ENCODE measurements around the gene SEZ6. TPM values are rescaled to one million over a fixed set of nuclear protein-coding genes. Genes with fewer than 3 reads are reported as not detected.
A peak's percentile ranks its signal among the peaks of the same experiment; 100 is the strongest.
"Not testable (repeated sequence)": the region's sequence is repeated elsewhere in the genome, so short reads cannot be mapped to it uniquely, and the experiment has no call there.

Gene SEZ6
- total RNA-seq, 2 donors from 2014 or later, result not detected

DNA sequence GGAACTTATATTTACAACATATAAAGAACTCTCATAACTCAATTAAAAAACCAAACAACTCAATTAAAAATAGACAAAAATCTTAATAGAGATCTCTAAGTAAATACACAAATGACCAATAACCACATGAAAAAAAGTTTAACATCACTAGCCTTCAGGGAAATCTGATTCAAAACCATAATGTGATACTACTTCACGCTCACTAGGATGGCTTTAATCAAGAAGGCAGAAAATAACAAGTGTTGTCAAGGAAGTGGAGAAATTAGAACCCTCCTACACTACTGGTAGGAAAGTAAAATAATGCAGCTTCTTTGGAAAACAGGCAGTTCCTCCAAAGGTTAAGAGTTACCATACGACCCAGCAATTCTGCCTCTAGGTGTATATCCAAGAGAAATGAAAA lies 62.9 kb downstream of the SEZ6 start:
- no peaks in the 10 kb centered on the region for H3K9me3 Mint-ChIP-seq
- no peak for ATAC-seq (replicated peaks)
- peak overlapping the region; percentile 28 for H3K27ac Mint-ChIP-seq
- no peaks in the 10 kb centered on the region for H3K27me3 Mint-ChIP-seq
- peaks cover 50% of the 10 kb centered on the region for H3K4me1 Mint-ChIP-seq
- no peak overlapping the region for H3K4me3 Mint-ChIP-seq
- H3K36me3 Mint-ChIP-seq (ENCODE audit: low read depth), result peaks cover 90% of the 10 kb centered on the region

DNA sequence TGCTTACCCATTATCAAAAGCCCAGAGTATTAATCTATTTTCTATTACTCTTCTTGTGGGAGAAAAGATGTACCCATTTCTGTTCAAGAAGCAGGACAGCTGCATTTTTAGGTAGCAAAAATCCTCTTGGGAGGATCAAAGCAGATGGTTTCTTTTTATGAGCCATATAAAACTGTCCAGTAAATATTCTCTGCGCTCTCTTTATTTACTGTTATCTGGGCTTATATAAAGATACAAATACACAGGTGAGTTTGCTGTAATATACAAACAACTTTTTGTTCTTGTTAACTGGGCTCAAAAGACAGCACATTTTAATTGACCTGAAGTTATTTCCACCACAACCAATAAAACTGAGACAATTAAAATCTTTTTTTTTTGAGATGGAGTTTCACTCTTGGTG lies 64.6 kb downstream of the SEZ6 start:
- Mint-ChIP-seq H3K4me1 (peaks cover 44% of the 10 kb centered on the region), H3K36me3 (ENCODE audit: low read depth) (peaks cover 86% of the 10 kb centered on the region), H3K27ac (peak overlapping the region; percentile 62), H3K27me3 (no peaks in the 10 kb centered on the region), H3K4me3 (no peak overlapping the region), H3K9me3 (no peaks in the 10 kb centered on the region)
- ATAC-seq (replicated peaks), result no peak

GRCh38 chr17:28940675-28941074 lies 65.2 kb downstream of the SEZ6 start:
- Mint-ChIP-seq H3K9me3 (no peaks in the 10 kb centered on the region), H3K4me3 (peak overlapping the region; percentile 59), H3K4me1 (peaks cover 45% of the 10 kb centered on the region), H3K36me3 (ENCODE audit: low read depth) (peaks cover 86% of the 10 kb centered on the region), H3K27me3 (no peaks in the 10 kb centered on the region), H3K27ac (peak overlapping the region; percentile 6)
- ATAC-seq (replicated peaks), result no peak

DNA sequence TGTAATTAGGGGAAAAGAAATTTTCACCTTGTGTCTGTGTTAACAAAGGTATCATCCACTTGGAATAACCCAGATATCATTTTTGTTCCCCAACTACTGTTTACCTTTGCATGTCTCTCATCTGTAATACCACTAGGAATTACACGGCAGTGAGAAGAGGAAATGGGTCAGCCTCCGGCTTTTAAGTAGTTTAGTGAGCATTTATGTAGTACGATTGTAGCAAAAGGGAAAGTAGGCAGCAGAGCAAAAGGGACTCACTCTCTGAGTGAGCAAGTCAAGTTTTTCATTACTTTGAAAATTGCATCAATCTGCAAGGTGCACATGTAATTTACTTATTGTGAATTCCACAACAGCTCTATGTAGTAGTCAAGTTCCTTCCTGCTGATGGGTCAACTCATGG lies 65.7 kb downstream of the SEZ6 start:
- peak overlapping the region; percentile 6 for H3K27ac Mint-ChIP-seq
- peaks cover 43% of the 10 kb centered on the region for H3K4me1 Mint-ChIP-seq
- H3K4me3 Mint-ChIP-seq, result peak overlapping the region; percentile 59
- peak; percentile 79 for ATAC-seq (replicated peaks)
- no peaks in the 10 kb centered on the region for H3K27me3 Mint-ChIP-seq
- peaks cover 84% of the 10 kb centered on the region for H3K36me3 Mint-ChIP-seq (ENCODE audit: low read depth)
- H3K9me3 Mint-ChIP-seq, result no peaks in the 10 kb centered on the region

DNA sequence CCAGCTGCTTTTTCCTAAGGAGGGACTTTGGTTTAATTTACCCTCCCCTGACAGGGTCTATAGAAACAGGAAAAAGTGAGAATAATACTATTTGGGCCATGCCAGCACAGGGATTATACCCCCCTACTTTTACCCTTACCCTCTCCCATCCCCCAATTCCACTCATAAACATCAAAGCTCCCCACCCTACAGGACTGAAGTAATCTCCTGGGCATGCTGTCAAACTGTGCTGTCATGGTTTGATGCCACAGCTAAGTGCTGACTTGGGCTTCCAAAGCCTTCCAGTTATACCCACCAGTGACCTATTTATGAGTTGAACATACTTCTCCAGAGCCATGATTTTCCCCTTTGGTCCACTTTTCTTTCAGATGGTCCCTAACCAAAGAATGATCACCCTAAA lies 67.3 kb downstream of the SEZ6 start:
- no peaks in the 10 kb centered on the region for H3K27me3 Mint-ChIP-seq
- H3K4me1 Mint-ChIP-seq, result peaks cover 37% of the 10 kb centered on the region
- no peaks in the 10 kb centered on the region for H3K9me3 Mint-ChIP-seq
- no peak overlapping the region for H3K4me3 Mint-ChIP-seq
- ATAC-seq (replicated peaks), result no peak
- H3K27ac Mint-ChIP-seq, result peak overlapping the region; percentile 67
- peaks cover 76% of the 10 kb centered on the region for H3K36me3 Mint-ChIP-seq (ENCODE audit: low read depth)

GRCh38 chr17:28937044-28937729 lies 68.6 kb downstream of the SEZ6 start:
- Mint-ChIP-seq H3K27ac (peak overlapping the region; percentile 81), H3K4me1 (peaks cover 38% of the 10 kb centered on the region), H3K36me3 (ENCODE audit: low read depth) (peaks cover 73% of the 10 kb centered on the region), H3K27me3 (no peaks in the 10 kb centered on the region), H3K4me3 (peak overlapping the region; percentile 43), H3K9me3 (no peaks in the 10 kb centered on the region)
- no peak for ATAC-seq (replicated peaks)

GRCh38 chr17:28935744-28936460 lies 69.9 kb downstream of the SEZ6 start:
- H3K27me3 Mint-ChIP-seq, result no peaks in the 10 kb centered on the region
- ATAC-seq (replicated peaks), result no peak
- H3K27ac Mint-ChIP-seq, result peak overlapping the region; percentile 81
- peak overlapping the region; percentile 43 for H3K4me3 Mint-ChIP-seq
- H3K4me1 Mint-ChIP-seq, result peaks cover 34% of the 10 kb centered on the region
- H3K9me3 Mint-ChIP-seq, result no peaks in the 10 kb centered on the region
- peaks cover 66% of the 10 kb centered on the region for H3K36me3 Mint-ChIP-seq (ENCODE audit: low read depth)

- H3K4me3 Mint-ChIP-seq; H3K27me3 Mint-ChIP-seq; H3K9me3 Mint-ChIP-seq; ATAC-seq (replicated peaks): not testable (repeated sequence)
- Mint-ChIP-seq H3K27ac (peak overlapping the region; percentile 21), H3K36me3 (ENCODE audit: low read depth) (peaks cover 64% of the 10 kb centered on the region), H3K4me1 (peaks cover 34% of the 10 kb centered on the region)
Measured at GRCh38 chr17:28934508-28934907, 71.3 kb downstream of the SEZ6 start.

DNA sequence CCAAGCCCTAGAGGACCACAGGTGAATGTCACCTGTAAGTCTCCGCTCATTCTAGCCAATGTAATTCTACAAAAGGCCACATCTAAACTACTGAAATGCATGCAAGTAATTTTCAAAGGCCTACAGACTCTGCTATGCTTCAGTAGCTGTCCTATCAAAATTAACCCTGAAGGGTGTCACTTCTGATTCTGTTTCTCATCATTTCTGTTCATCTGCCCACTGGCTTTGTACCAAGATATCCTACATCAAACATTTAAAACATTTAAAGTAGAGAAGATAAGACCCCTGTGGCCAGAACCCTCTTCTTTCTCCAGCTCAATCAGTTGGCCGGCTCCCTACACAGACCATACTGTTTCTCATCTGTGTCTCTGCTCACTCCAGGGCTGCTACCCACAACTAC lies 76.0 kb downstream of the SEZ6 start:
- Mint-ChIP-seq H3K36me3 (ENCODE audit: low read depth) (peaks cover 70% of the 10 kb centered on the region), H3K27ac (peak overlapping the region; percentile 71), H3K9me3 (peaks cover 6% of the 10 kb centered on the region), H3K4me1 (peaks cover 44% of the 10 kb centered on the region), H3K27me3 (no peaks in the 10 kb centered on the region), H3K4me3 (peak overlapping the region; percentile 19)
- no peak for ATAC-seq (replicated peaks)

GRCh38 chr17:28928061-28928460 lies 77.8 kb downstream of the SEZ6 start:
- H3K27me3 Mint-ChIP-seq, result no peaks in the 10 kb centered on the region
- ATAC-seq (replicated peaks), result peak; percentile 92
- peak overlapping the region; percentile 81 for H3K27ac Mint-ChIP-seq
- peaks cover 6% of the 10 kb centered on the region for H3K9me3 Mint-ChIP-seq
- H3K36me3 Mint-ChIP-seq (ENCODE audit: low read depth), result peaks cover 77% of the 10 kb centered on the region
- H3K4me1 Mint-ChIP-seq, result peaks cover 52% of the 10 kb centered on the region
- H3K4me3 Mint-ChIP-seq, result peak overlapping the region; percentile 55

DNA sequence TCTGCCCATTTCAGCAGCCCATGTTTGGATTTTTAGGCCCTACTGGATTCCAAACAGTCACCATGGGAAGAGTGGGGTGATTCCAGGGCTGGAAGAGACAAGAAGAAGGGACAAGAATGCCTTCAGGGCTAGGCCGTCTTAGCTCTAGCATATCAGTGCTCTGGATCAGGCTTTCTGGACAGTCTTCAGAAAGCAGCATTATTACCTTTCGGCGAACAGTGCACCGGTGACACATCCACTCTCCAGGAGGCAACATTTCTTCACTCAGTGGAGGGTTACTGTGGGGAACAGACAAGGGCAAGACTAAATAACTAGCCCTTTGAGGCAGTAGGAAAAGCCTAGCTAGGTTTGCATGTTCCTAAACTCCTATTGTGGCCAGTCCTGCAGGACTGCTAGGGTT lies 79.0 kb downstream of the SEZ6 start:
- Mint-ChIP-seq H3K36me3 (ENCODE audit: low read depth) (peaks cover 82% of the 10 kb centered on the region), H3K4me1 (peaks cover 52% of the 10 kb centered on the region), H3K27ac (peak overlapping the region; percentile 81), H3K9me3 (peaks cover 6% of the 10 kb centered on the region), H3K4me3 (peak overlapping the region; percentile 55), H3K27me3 (no peaks in the 10 kb centered on the region)
- ATAC-seq (replicated peaks), result no peak

- Mint-ChIP-seq H3K27me3 (no peaks in the 10 kb centered on the region), H3K9me3 (peaks cover 6% of the 10 kb centered on the region), H3K4me3 (peak overlapping the region; percentile 55), H3K27ac (peak overlapping the region; percentile 81), H3K36me3 (ENCODE audit: low read depth) (peaks cover 82% of the 10 kb centered on the region), H3K4me1 (peaks cover 52% of the 10 kb centered on the region)
- ATAC-seq (replicated peaks), result no peak
Measured at GRCh38 chr17:28926366-28926765, 79.5 kb downstream of the SEZ6 start.

- H3K27ac Mint-ChIP-seq, result peak overlapping the region; percentile 81
- peak; percentile 81 for ATAC-seq (replicated peaks)
- H3K27me3 Mint-ChIP-seq, result no peaks in the 10 kb centered on the region
- peaks cover 6% of the 10 kb centered on the region for H3K9me3 Mint-ChIP-seq
- H3K4me3 Mint-ChIP-seq, result peak overlapping the region; percentile 55
- peaks cover 86% of the 10 kb centered on the region for H3K36me3 Mint-ChIP-seq (ENCODE audit: low read depth)
- peaks cover 52% of the 10 kb centered on the region for H3K4me1 Mint-ChIP-seq
Measured at GRCh38 chr17:28925912-28926365, 79.9 kb downstream of the SEZ6 start.

DNA sequence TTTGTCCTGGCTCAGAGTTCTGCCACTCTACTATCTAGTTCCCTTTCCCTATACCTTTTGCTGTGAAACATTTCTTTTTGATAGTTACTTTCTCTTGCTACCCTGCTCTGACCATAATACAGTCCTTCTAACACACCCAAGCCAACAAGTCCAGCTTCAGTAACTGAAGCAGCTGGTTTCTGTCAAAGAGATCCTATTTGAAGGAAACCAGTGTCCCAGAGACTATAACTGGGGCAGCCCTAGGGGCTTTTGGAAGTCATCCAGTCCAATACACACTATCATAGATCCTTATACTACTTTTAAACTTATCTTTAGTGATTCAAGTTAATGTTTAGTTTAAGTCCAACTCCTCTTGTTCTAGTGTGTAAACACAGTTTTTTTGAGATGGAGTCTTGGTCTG lies 85.6 kb downstream of the SEZ6 start:
- Mint-ChIP-seq H3K4me1 (peaks cover 19% of the 10 kb centered on the region), H3K27me3 (no peaks in the 10 kb centered on the region), H3K4me3 (no peak overlapping the region), H3K9me3 (no peaks in the 10 kb centered on the region), H3K27ac (peak overlapping the region; percentile 71), H3K36me3 (ENCODE audit: low read depth) (peaks cover 100% of the 10 kb centered on the region)
- ATAC-seq (replicated peaks), result no peak

GRCh38 chr17:28918295-28918694 lies 87.5 kb downstream of the SEZ6 start:
- peaks cover 5% of the 10 kb centered on the region for H3K9me3 Mint-ChIP-seq
- ATAC-seq (replicated peaks), result no peak
- no peak overlapping the region for H3K4me3 Mint-ChIP-seq
- H3K36me3 Mint-ChIP-seq (ENCODE audit: low read depth), result peaks cover 100% of the 10 kb centered on the region
- H3K27me3 Mint-ChIP-seq, result no peaks in the 10 kb centered on the region
- peak overlapping the region; percentile 71 for H3K27ac Mint-ChIP-seq
- H3K4me1 Mint-ChIP-seq, result peaks cover 11% of the 10 kb centered on the region
